Jurkat, Clone E6-1 (cell line): Measurements from ENCODE around the gene ZNF300. TPM values are rescaled to one million over a fixed set of nuclear protein-coding genes. Genes with fewer than 3 reads are reported as not detected.
"Not testable (repeated sequence)": the region's sequence is repeated elsewhere in the genome, so short reads cannot be mapped to it uniquely, and the experiment has no call there.

ENCODE experiments used
- DNase-seq: peaks from one replicate; pipeline ENCODE4 v3.0.0-alpha.2; 2011; ENCODE audit warnings: low read depth, low spot score
- H3K4me3 ChIP-seq: 2 replicates; pipeline ENCODE4 v1.5.1; 2011; ENCODE audit warnings: mild to moderate bottlenecking, low read length, control low read depth, moderate library complexity
- polyA plus RNA-seq: library from polyadenylated mRNA; unstranded; fragments of >200 nt; gene quantifications from one replicate; pipeline ENCODE4 v1.2.1, GENCODE V29; 2012; ENCODE audit warnings: missing spikeins; ENCODE audit not compliant: insufficient read length, insufficient read depth

Gene ZNF300
- not detected for polyA plus RNA-seq

GRCh38 chr5:150904479-150905311 is at the start of gene ZNF300:
Gene ZNF300 (minus strand): TSS chr5:150904980. CDS start chr5:150903155, 1,825 bp downstream.
- DNase-seq: no peak
- H3K4me3 ChIP-seq: no peak within 1 kb of the TSS

DNA sequence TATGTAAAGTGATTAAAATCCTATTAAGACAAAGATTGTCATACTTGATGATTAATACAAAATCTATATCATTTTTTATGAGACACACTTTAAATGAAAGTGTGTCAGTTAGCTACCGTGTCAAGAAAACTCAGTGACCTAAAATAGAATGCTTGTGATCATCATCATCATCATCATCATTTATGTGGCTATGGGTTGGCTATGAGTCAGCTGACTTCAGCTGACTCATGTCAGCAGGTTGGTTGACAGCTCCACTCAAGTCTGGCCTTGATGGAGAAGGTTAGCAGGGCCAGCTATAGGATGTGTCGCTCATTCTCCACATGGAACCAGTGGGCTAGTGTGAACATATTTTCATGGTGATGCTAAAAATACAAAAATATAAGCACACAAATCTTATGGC is 43.8 kb upstream of the ZNF300 start:
- DNase-seq: no peak
- H3K4me3 ChIP-seq: no peak overlapping the region

DNA sequence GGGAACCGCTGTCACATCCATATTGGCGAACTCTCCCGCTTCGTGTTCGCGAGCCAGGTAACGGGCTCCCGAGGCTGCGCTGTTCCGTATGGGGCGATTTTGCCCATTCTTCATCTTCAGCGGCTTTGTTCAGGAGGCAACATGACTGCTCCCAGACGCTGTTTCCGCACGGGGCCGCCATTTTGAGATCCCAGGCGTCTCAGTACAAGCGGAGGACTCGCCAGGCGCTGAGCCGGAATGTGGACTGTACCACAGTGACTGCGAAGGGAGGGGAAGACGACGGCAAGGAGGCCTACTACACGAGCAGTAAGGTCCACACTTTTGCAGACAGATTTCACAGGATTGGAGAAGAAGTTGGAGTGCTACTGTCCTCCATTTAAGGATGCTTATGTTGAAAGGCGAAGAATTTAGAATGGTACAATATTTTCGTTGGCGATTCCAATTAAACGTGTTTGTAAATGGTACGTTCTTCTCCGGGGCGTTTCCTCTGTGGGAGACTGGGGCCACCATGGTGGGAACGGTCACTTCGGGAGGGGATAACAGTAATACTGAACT is 41.6 kb upstream of the ZNF300 start:
- DNase-seq: no peak
- no peak overlapping the region for H3K4me3 ChIP-seq

DNA sequence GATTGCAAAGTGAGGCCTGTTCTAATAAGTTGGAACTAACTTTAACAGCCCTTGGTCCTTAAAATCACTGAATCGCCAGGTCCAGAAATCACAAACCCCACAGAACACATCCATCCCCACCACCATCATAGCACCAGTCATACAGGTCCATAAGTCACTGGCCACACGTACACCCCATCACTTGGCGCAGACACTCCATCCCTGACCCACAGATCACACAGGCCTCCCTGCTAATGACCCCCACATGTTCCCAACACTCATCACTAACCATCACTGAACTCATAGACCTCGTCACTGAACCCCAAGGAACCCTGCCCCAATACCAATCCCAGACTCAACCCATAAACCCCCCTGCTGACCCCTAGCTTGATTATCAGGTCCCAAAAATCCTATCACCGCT is 41.2 kb upstream of the ZNF300 start:
- no peak overlapping the region for H3K4me3 ChIP-seq
- DNase-seq: no peak

DNA sequence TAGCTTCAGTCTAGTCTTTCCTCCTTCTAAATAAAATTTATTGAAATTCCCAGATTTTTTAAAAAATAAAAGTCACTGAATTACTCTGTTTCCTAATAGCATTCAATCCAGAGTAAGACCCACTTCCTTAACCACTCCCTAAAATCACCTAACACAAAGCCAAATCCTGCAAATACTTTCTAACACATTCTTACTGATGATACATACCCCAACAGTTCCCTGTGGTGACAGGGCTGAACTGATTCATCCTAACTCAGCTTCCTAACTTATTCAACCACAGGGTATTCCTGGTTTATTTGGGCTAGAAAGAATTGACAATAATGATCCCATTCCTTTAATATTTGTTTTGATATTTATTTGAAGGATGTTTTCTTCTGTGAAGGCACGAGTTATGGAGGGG is 40.7 kb upstream of the ZNF300 start:
- DNase-seq: no peak
- no peak overlapping the region for H3K4me3 ChIP-seq

DNA sequence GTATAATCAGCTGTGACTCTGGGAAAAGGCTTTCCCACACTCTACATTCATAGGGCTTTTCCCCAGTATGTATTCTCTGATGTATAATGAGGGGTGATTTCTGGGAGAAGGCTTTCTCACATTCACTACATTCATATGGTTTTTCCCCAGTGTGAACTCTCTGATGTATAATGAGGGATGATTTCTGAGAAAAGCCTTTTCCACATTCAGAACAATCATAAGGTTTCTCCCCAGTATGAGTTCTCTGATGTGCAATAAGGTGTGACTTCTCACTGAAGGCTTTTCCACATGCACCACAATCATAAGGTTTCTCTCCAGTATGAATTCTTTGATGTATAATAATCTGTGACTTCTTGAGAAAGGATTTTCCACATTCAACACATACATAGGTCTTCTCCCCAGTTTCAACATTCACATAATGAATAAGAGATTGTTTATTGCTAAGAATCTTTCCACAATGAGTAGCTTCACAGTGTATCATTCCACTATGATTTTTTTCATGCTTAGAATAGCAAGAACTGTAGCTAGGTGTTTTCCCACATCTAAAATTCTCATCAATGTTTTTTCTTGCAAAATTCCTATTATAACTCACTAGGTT is 26.7 kb upstream of the ZNF300 start:
- no peak for DNase-seq
- no peak overlapping the region for H3K4me3 ChIP-seq

DNA sequence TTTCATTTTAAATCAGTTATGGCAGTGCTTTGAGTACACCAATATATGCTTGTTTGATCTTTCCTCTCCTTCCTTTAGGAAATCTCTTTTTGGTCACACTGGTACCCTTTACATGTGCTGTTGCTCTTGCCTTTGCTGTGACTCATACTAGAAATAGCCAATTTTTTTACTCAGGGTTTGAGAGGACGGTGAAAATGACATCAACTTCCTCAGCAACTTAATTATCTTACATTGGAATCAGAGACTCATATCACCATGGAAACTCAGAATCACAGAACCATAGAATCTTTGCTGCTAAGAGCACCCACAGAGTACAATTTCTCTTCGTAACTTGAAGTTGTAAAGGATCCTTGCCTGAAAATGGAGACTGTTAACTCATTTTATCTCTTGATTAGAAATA is 13.8 kb upstream of the ZNF300 start:
- DNase-seq: no peak
- no peak overlapping the region for H3K4me3 ChIP-seq

- H3K4me3 ChIP-seq: no peak overlapping the region
- DNase-seq: no peak
Measured at GRCh38 chr5:150912312-150912814, 7.6 kb upstream of the ZNF300 start.

GRCh38 chr5:150905312-150905683 is 518 bp upstream of the ZNF300 start:
- H3K4me3 ChIP-seq: no peak overlapping the region
- DNase-seq: no peak

GRCh38 chr5:150901446-150901845 is 3.3 kb downstream of the ZNF300 start:
- no peak overlapping the region for H3K4me3 ChIP-seq
- DNase-seq: no peak

- DNase-seq: no peak
- no peak overlapping the region for H3K4me3 ChIP-seq
Measured at GRCh38 chr5:150895431-150896428, 9.1 kb downstream of the ZNF300 start.

GRCh38 chr5:150879358-150879757 is 25.4 kb downstream of the ZNF300 start:
- DNase-seq: no peak
- H3K4me3 ChIP-seq: no peak overlapping the region

DNA sequence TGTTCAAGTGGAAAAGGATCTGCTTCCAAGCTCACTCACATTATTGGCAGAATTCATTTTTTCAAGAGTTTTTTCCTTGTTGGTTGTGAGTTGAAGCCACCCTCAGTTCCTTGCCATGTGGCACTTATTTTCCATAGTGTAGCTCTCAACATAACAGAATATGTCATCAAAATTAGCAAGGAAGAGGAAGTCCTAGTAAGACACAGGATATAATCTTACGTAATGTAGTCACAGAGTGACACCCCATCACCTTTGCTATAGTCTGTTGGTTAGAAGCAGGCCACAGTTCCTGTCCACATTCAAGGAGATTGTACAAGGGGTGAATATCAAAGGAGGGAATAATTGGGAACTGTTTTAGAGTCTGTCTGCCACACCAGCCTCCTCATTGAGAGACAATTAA is 42.7 kb downstream of the ZNF300 start:
- DNase-seq: no peak
- H3K4me3 ChIP-seq: no peak overlapping the region

- no peak for DNase-seq
Measured at GRCh38 chr5:150860246-150860821, 44.4 kb downstream of the ZNF300 start.

DNA sequence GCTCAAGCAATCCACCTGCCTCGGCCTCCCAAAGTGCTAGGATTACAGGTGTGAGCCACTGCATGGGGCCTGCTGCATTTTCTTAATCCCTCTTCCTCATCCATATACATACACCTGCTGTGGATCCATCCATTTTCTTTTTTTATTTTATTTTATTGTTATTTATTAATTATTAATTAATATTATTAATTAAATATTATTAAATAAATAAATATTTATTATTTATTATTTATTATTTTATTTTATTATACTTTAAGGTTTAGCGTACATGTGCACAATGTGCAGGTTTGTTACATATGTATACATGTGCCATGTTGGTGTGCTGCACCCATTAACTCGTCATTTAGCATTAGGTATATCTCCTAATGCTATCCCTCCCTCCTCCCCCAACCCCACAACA is 48.1 kb downstream of the ZNF300 start:
- DNase-seq, H3K4me3 ChIP-seq: not testable (repeated sequence)

More at GRCh38 chr5:150860246-150860821, 44.4 kb downstream of the ZNF300 start:
- H3K4me3 ChIP-seq: no peak overlapping the region

DNA sequence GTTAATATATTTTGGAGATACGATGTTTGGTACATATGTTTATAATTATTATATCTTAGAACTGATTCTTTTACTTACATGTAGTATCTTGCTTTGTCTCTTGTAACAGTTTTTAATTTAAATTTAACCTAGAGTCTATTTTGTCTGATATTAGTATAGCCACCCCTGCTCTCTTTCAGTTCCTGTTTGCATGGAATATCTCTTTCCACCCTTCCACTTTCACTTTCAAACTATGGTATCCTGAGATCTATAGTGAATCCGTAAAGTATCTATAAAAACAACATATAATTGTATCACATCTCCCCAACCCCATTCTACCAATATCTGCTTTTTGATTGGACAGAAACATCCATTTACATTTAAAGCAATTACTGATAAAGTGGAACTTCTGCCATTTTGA is 51.2 kb downstream of the ZNF300 start:
- DNase-seq: no peak
- no peak overlapping the region for H3K4me3 ChIP-seq

- DNase-seq: no peak
- no peak overlapping the region for H3K4me3 ChIP-seq
Measured at GRCh38 chr5:150851039-150851438, 53.7 kb downstream of the ZNF300 start.

DNA sequence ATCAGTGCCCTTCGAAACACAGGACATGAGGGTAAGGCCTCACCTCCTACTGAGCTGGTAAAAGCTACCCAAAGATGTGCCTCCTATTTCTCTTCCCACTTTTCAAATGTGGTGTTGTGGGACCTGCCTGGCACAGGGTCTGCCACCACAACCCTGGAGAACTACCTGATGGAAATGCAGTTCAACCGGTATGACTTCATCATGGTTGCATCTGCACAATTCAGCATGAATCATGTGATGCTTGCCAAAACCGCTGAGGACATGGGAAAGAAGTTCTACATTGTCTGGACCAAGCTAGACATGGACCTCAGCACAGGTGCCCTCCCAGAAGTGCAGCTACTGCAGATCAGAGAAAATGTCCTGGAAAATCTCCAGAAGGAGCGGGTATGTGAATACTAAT is 56.5 kb downstream of the ZNF300 start:
- H3K4me3 ChIP-seq: no peak overlapping the region
- DNase-seq: no peak

DNA sequence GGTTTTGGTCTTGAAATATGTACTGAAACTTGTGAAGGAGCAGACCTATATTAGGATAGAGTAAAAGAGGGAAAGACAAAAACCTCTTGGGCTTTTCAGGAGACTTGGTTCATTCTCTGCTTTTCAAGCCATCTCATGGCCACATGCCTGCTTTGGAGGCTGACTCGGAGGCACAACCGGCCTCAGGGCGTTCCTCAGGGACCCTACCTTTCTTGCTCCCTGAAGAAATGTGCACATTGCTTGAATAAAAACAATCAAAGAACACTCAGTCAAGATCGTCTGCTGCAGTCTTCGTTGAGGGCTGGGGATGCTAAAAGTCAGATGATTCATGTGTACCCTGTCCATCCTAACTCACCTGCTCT is 57.5 kb downstream of the ZNF300 start:
- no peak for DNase-seq
- no peak overlapping the region for H3K4me3 ChIP-seq
